Testis (tissue), 5 donors: ENCODE measurements around the gene CDH11. TPM values are rescaled to one million over a fixed set of nuclear protein-coding genes. Genes with fewer than 3 reads are reported as not detected.

Experiments used
- DNase-seq: peaks from one replicate; pipeline ENCODE4 v3.0.0-alpha.2; 2019
- H3K27ac ChIP-seq, 2 donors: fragments of 200-600 bp; sonication (generic); one replicate each; pipeline ENCODE4 v1.5.1; 2019
- H3K27me3 ChIP-seq: fragments of 200-600 bp; sonication (generic); one replicate; pipeline ENCODE4 v1.5.1; 2019
- H3K36me3 ChIP-seq: fragments of 200-600 bp; sonication (generic); one replicate; pipeline ENCODE4 v1.5.1; 2017; ENCODE audit warnings: low read depth; ENCODE audit errors: missing control alignments
- H3K4me1 ChIP-seq: fragments of 200-600 bp; sonication (generic); one replicate; pipeline ENCODE4 v1.5.1; 2019
- H3K4me3 ChIP-seq, 2 donors: fragments of 200-600 bp; sonication (generic); one replicate each; pipeline ENCODE4 v1.5.1; 2017 to 2019
- H3K9me3 ChIP-seq: fragments of 200-600 bp; sonication (generic); one replicate; pipeline ENCODE4 v1.5.1; 2017
- CTCF ChIP-seq, 3 experiments: fragments of 450-650 bp in 2 of 3; fragments of 200-600 bp in 1 of 3; sonication (generic) in 1 of 3; IDR thresholded peaks; one replicate each; pipeline ENCODE4 v1.5.1; 2016 to 2019; ENCODE audit warnings: antibody characterized with exemption in 3 of 3, mild to moderate bottlenecking in 2 of 3, moderate library complexity in 1 of 3
- POLR2A ChIP-seq: fragments of 450-650 bp; IDR thresholded peaks from one replicate; pipeline ENCODE4 v1.6.1; 2017; ENCODE audit warnings: antibody characterized with exemption, mild to moderate bottlenecking, moderate library complexity
- WGBS, 2 donors: methylation state at CpG; one replicate each; pipeline ENCODE4 v1.1.5; 2018; 5-methylcytosine and 5-hydroxymethylcytosine counted together
- intact Hi-C: fragments of 100-400 bp; cut with DNase I; formaldehyde crosslinking; loops from one replicate; pipeline ENCODE4 v1.15.1; 2023; ENCODE audit warnings: low total_unique reads
- long read RNA-seq, 2 donors: transcript quantifications; one replicate each; lab custom pipeline, GENCODE V29; 2026
- polyA plus RNA-seq: library from polyadenylated mRNA; stranded (reverse); fragments of 350-450 nt; fragmentation: Illumina TruSeq; extraction: RNeasy Lipid Tissue Mini Kit (QIAGEN cat#74804); gene quantifications from one replicate; pipeline ENCODE4 v1.2.3, GENCODE V29; 2014; ENCODE audit warnings: low read depth, low replicate concordance; ENCODE audit not compliant: insufficient read depth
- total RNA-seq, 2 donors: library from RNA; depleted of rRNA; stranded (reverse); fragments of >200 nt; gene quantifications; one replicate each; pipeline ENCODE4 v1.2.3, GENCODE V29; 2016

Gene CDH11
- total RNA-seq = 10 to 100 TPM; 24.0 to 32.8 TPM
- polyA plus RNA-seq = 32.5 TPM
- long read RNA-seq, donor 1, full-length matches to known transcripts = 16 of 24 reads
- long read RNA-seq, donor 1, partial matches to known transcripts = 8 of 24 reads
- long read RNA-seq, donor 1, other reads (novel, unspliced or antisense) = 0 of 24 reads
- long read RNA-seq, donor 2, full-length matches to known transcripts = 12 of 17 reads
- long read RNA-seq, donor 2, partial matches to known transcripts = 5 of 17 reads
- long read RNA-seq, donor 2, other reads (novel, unspliced or antisense) = 0 of 17 reads

GRCh38 chr16:65121870-65122723, at the start of gene CDH11:
TSS of gene CDH11 (minus strand) at chr16:65122063. CDS start at chr16:65004869, 117,194 bp downstream.
- peak; percentile 60 for DNase-seq
- Histone ChIP-seq H3K9me3 (no peaks in the 10 kb centered on the region), H3K4me1 (peaks cover 17% of the 10 kb centered on the region), H3K36me3 (no peaks in the 10 kb centered on the region), H3K27me3 (no peaks in the 10 kb centered on the region), H3K4me3 (peak within 1 kb of the TSS; percentile 61 to 78), H3K27ac (peak within 1 kb of the TSS; percentile 81 to 90)
- intact Hi-C loops = no loop called here
- 1% methylated on average over 33 to 51 of the region's 69 CpGs for WGBS, 2 donors
- TF ChIP-seq POLR2A (no peak), CTCF (IDR thresholded peaks at IDR 0.05) (peak in 1 of 3 experiments; percentile 40)

- whole genome bisulfite sequencing, 2 donors = 65 to 73% methylated on average over 3 of the region's 3 CpGs
- Histone ChIP-seq H3K36me3 (no peaks in the 10 kb centered on the region), H3K4me3 (no peak overlapping the region), H3K4me1 (no peaks in the 10 kb centered on the region), H3K27ac (no peak overlapping the region), H3K9me3 (no peaks in the 10 kb centered on the region), H3K27me3 (no peaks in the 10 kb centered on the region)
- DNase-seq = no peak
- intact Hi-C loops = no loop called here
- TF ChIP-seq POLR2A (no peak), CTCF (IDR thresholded peaks at IDR 0.05) (no peak)
Measured at GRCh38 chr16:65154321-65154720, 32.5 kb upstream of the CDH11 start.

GRCh38 chr16:65153365-65154105, 31.7 kb upstream of the CDH11 start:
- no peaks in the 10 kb centered on the region for H3K4me1 ChIP-seq
- TF ChIP-seq CTCF (IDR thresholded peaks at IDR 0.05) (no peak), POLR2A (no peak)
- H3K36me3 ChIP-seq = no peaks in the 10 kb centered on the region
- 85 to 91% methylated on average over 1 of the region's 1 CpG for WGBS, 2 donors
- no peaks in the 10 kb centered on the region for H3K27me3 ChIP-seq
- H3K9me3 ChIP-seq = no peaks in the 10 kb centered on the region
- no peak overlapping the region for H3K4me3 ChIP-seq
- intact Hi-C loops = no loop called here
- H3K27ac ChIP-seq = no peak overlapping the region
- DNase-seq = no peak

GRCh38 chr16:65148804-65149203, 26.9 kb upstream of the CDH11 start:
- H3K4me3 ChIP-seq = no peak overlapping the region
- no peaks in the 10 kb centered on the region for H3K9me3 ChIP-seq
- DNase-seq = no peak
- H3K4me1 ChIP-seq = no peaks in the 10 kb centered on the region
- no peaks in the 10 kb centered on the region for H3K27me3 ChIP-seq
- H3K36me3 ChIP-seq = no peaks in the 10 kb centered on the region
- TF ChIP-seq POLR2A = no peak
- TF ChIP-seq CTCF (IDR thresholded peaks at IDR 0.05) = no peak
- H3K27ac ChIP-seq = no peak overlapping the region
- intact Hi-C loops = no loop called here
